GM21381 (cell line): ENCODE data around the gene USP25.

Experiments used
- ATAC-seq: cut with Tn5 transposase; IDR thresholded peaks from one replicate; pipeline ENCODE4 v1.9.1; 2021; ENCODE audit warnings: mild to moderate bottlenecking, moderate library complexity; ENCODE audit not compliant: unreplicated experiment

Gene USP25

DNA sequence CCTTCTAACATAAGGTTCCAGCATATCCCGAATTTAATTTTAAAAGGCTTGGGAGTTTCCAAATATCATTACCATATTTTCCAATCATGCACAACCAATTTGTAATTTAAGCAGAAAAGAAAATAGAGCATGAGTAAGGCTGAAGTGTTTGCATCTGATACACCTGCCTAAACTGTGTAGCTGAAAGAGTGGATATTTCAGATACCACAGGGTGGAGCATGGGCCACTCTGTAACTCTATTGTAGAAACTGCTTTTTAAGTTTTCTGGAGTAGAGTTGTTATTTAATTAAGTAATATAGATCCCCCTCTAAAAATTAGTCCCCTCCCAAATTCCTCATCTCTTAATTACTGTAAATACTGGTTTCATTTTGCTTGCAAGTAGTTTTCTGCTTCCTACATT is 199.8 kb downstream of the USP25 start:
- ATAC-seq, result no peak
